IMR-90 (cell line): ENCODE measurements around the gene OR2W3. TPM values are rescaled to one million over a fixed set of nuclear protein-coding genes. Genes with fewer than 3 reads are reported as not detected.

Experiments used
- ATAC-seq: fragments of 200-7000 bp; cut with Tn5 transposase; 2 replicates; pipeline ENCODE4 v1.9.1; 2020; ENCODE audit warnings: low read depth, mild to moderate bottlenecking, moderate library complexity
- BruUV-seq: library from RNA; stranded (reverse); fragments of 400-500 nt; replicated peaks from 2 replicates; lab custom pipeline; 2021; lab: Mats Ljungman, UMichigan
- CTCF ChIA-PET: fragments of 300-600 bp; formaldehyde crosslinking; extraction: SDS; loops from one replicate; lab custom pipeline; 2021; ENCODE audit warnings: antibody characterized with exemption; lab: Yijun Ruan, JAX
- POLR2A ChIA-PET: fragments of 300-600 bp; sonication (Branson Sonifier 250); formaldehyde crosslinking; loops from one replicate; lab custom pipeline; 2022; ENCODE audit warnings: antibody characterized with exemption; ENCODE audit not compliant: unreplicated experiment; lab: Charles Lee
- DNase-seq: peaks from one replicate; pipeline ENCODE4 v3.0.0; 2013
- H2AFZ ChIP-seq: replicated peaks from 2 replicates; pipeline ENCODE3; 2013; ENCODE audit warnings: low read length, mild to moderate bottlenecking; ENCODE audit not compliant: poor library complexity
- H2AK5ac ChIP-seq: 2 replicates; pipeline ENCODE4 v1.6.1; 2013; ENCODE audit warnings: low read depth, low read length, inconsistent platforms
- H2AK9ac ChIP-seq: replicated peaks from 2 replicates; pipeline ENCODE3; 2013; ENCODE audit warnings: mild to moderate bottlenecking, low read depth, low read length, moderate library complexity; ENCODE audit not compliant: poor library complexity
- H2BK120ac ChIP-seq: 2 replicates; pipeline ENCODE4 v1.6.1; 2013; ENCODE audit warnings: low read depth, low read length, inconsistent platforms
- H2BK15ac ChIP-seq: 3 replicates; pipeline ENCODE4 v1.6.1; 2013; ENCODE audit warnings: low read depth, low read length, inconsistent platforms
- H2BK20ac ChIP-seq: 2 replicates; pipeline ENCODE4 v1.6.1; 2013; ENCODE audit warnings: low read depth, mild to moderate bottlenecking, inconsistent platforms, low read length, moderate library complexity
- H2BK5ac ChIP-seq: 2 replicates; pipeline ENCODE4 v1.6.1; 2013; ENCODE audit warnings: mild to moderate bottlenecking, low read depth, low read length, inconsistent platforms; ENCODE audit not compliant: poor library complexity, severe bottlenecking
- H3K14ac ChIP-seq: replicated peaks from 2 replicates; pipeline ENCODE4 v1.6.1; 2013; ENCODE audit warnings: low read depth, low read length, inconsistent platforms
- H3K18ac ChIP-seq: 2 replicates; pipeline ENCODE4 v1.6.1; 2013; ENCODE audit warnings: low read depth, low read length, control low read depth
- H3K23ac ChIP-seq: 2 replicates; pipeline ENCODE4 v1.6.1; 2013; ENCODE audit warnings: low read depth, low read length, inconsistent platforms
- H3K27ac ChIP-seq: 2 replicates; pipeline ENCODE4 v1.5.1; 2013; ENCODE audit warnings: mild to moderate bottlenecking, control low read depth, low read length; ENCODE audit not compliant: insufficient read depth
- H3K27me3 ChIP-seq: 2 replicates; pipeline ENCODE4 v1.6.1; 2013; ENCODE audit warnings: low read length; ENCODE audit not compliant: control insufficient read depth, insufficient read depth
- H3K36me3 ChIP-seq: 2 replicates; pipeline ENCODE4 v1.6.1; 2013; ENCODE audit warnings: low read length, mixed read lengths; ENCODE audit not compliant: control insufficient read depth, insufficient read depth
- H3K4ac ChIP-seq: 2 replicates; pipeline ENCODE4 v1.6.1; 2013; ENCODE audit warnings: low read depth, low read length, inconsistent platforms
- H3K4me1 ChIP-seq: 2 replicates; pipeline ENCODE4 v1.6.1; 2013; ENCODE audit warnings: low read length, mixed read lengths; ENCODE audit not compliant: control insufficient read depth, insufficient read depth
- H3K4me2 ChIP-seq: 2 replicates; pipeline ENCODE4 v1.6.1; 2013; ENCODE audit warnings: low read depth, mild to moderate bottlenecking, control low read depth, low read length, moderate library complexity
- H3K4me3 ChIP-seq: 2 replicates; pipeline ENCODE4 v1.5.1; 2013; ENCODE audit warnings: low read depth, mild to moderate bottlenecking, control low read depth, low read length, moderate library complexity; ENCODE audit not compliant: insufficient read depth
- H3K56ac ChIP-seq: 2 replicates; pipeline ENCODE4 v1.6.1; 2013; ENCODE audit warnings: low read length, inconsistent platforms; ENCODE audit not compliant: insufficient read depth; ENCODE audit errors: extremely low read depth
- H3K79me1 ChIP-seq, 2 experiments: 2 replicates each; pipeline ENCODE4 v1.6.1; 2013; ENCODE audit warnings: low read length in 2 of 2, inconsistent platforms in 1 of 2, low read depth in 1 of 2
- H3K9ac ChIP-seq: 2 replicates; pipeline ENCODE4 v1.6.1; 2013; ENCODE audit warnings: low read depth, low read length, control low read depth
- H3K9me1 ChIP-seq: 2 replicates; pipeline ENCODE4 v1.6.1; 2013; ENCODE audit warnings: low read length, inconsistent platforms; ENCODE audit not compliant: insufficient read depth
- H3K9me3 ChIP-seq: 2 replicates; pipeline ENCODE4 v1.6.1; 2013; ENCODE audit warnings: low read length; ENCODE audit not compliant: control insufficient read depth, insufficient read depth
- H4K20me1 ChIP-seq: 2 replicates; pipeline ENCODE4 v1.6.1; 2013; ENCODE audit warnings: low read length, inconsistent platforms; ENCODE audit not compliant: insufficient read depth
- H4K5ac ChIP-seq: 2 replicates; pipeline ENCODE4 v1.6.1; 2013; ENCODE audit warnings: mild to moderate bottlenecking, low read depth, low read length, control low read depth
- H4K8ac ChIP-seq, 2 experiments: 2 replicates each; pipeline ENCODE4 v1.6.1; 2013; ENCODE audit warnings: low read depth in 2 of 2, low read length in 2 of 2, control low read depth in 1 of 2, inconsistent platforms in 1 of 2
- H4K91ac ChIP-seq: 2 replicates; pipeline ENCODE4 v1.6.1; 2013; ENCODE audit warnings: low read depth, low read length, inconsistent platforms; ENCODE audit not compliant: insufficient read depth
- CEBPB ChIP-seq: IDR thresholded peaks from 2 replicates; pipeline ENCODE4 v1.6.1; 2012; ENCODE audit warnings: low read depth, low read length, improper control_type of control experiment
- FOS ChIP-seq: fragments of 150-350 bp; IDR thresholded peaks from 2 replicates; pipeline ENCODE4 v1.6.1; 2016; ENCODE audit warnings: low read depth, low read length
- MAFK ChIP-seq: IDR thresholded peaks from 2 replicates; pipeline ENCODE4 v1.6.1; 2012; ENCODE audit warnings: low read depth, low read length, improper control_type of control experiment
- MXI1 ChIP-seq: IDR thresholded peaks from 2 replicates; pipeline ENCODE4 v1.6.1; 2012; ENCODE audit warnings: low read depth, mild to moderate bottlenecking, low read length, moderate library complexity, borderline replicate concordance
- NFE2L2 ChIP-seq: fragments of 150-350 bp; IDR thresholded peaks from 2 replicates; pipeline ENCODE4 v1.6.1; 2016; ENCODE audit warnings: low read depth, mild to moderate bottlenecking, low read length
- POLR2A ChIP-seq: IDR thresholded peaks from 2 replicates; pipeline ENCODE4 v1.6.1; 2012; ENCODE audit warnings: mild to moderate bottlenecking, low read depth, low read length
- RCOR1 ChIP-seq: IDR thresholded peaks from 2 replicates; pipeline ENCODE4 v1.6.1; 2012; ENCODE audit warnings: mild to moderate bottlenecking, low read length, improper control_type of control experiment; ENCODE audit not compliant: insufficient replicate concordance
- SMC3 ChIP-seq: fragments of 150-350 bp; IDR thresholded peaks from 2 replicates; pipeline ENCODE4 v1.6.1; 2016; ENCODE audit warnings: low read depth, mild to moderate bottlenecking, antibody characterized with exemption, low read length, moderate library complexity
- WGBS, 2 experiments: methylation state at CpG; one replicate each; pipeline versions ENCODE4 v1.1.5 to v1.1.7; 2013; ENCODE audit warnings: missing lambda C conversion rate in 2 of 2; ENCODE audit not compliant: insufficient read length in 1 of 2; ENCODE audit errors: extremely low coverage in 2 of 2; 5-methylcytosine and 5-hydroxymethylcytosine counted together
- dilution Hi-C: fragments of 300-500 bp; cut with HindIII; formaldehyde crosslinking; loops from one replicate; pipeline ENCODE4 v1.14.3; 2018; ENCODE audit warnings: low sequenced_read_pairs; ENCODE audit not compliant: unreplicated experiment
- in situ Hi-C: fragments of 300-500 bp; cut with MboI; formaldehyde crosslinking; loops from 3 replicates; pipeline ENCODE4 v1.14.3; 2019; ENCODE audit warnings: low sequenced_read_pairs, inconsistent platforms, mixed read lengths
- intact Hi-C: fragments of 100-400 bp; cut with micrococcal nuclease; formaldehyde crosslinking; loops from 2 replicates; pipeline ENCODE4 v1.10.0; 2022
- polyA plus RNA-seq, 3 experiments: library from polyadenylated mRNA; depleted of rRNA; stranded (reverse); fragments of >200 nt; gene quantifications; 2 replicates each; pipeline ENCODE4 v1.2.3, GENCODE V29; 2012; ENCODE audit warnings: low replicate concordance in 1 of 3
- total RNA-seq: library from RNA; depleted of rRNA; stranded (reverse); fragments of >200 nt; gene quantifications from 2 replicates; pipeline ENCODE4 v1.2.3, GENCODE V29; 2012
- TF ChIP-seq, protein P1 (sequence below): fragments of 150-350 bp; IDR thresholded peaks from 2 replicates; pipeline ENCODE4 v1.6.1; 2017; ENCODE audit warnings: mild to moderate bottlenecking, antibody characterized with exemption, low read length, low read depth
- TF ChIP-seq, protein P2 (sequence below): fragments of 150-350 bp; IDR thresholded peaks from 2 replicates; pipeline ENCODE4 v1.6.1; 2016; ENCODE audit warnings: low read depth, mild to moderate bottlenecking, low read length, moderate library complexity, borderline replicate concordance

Gene OR2W3
- total and polyA plus RNA-seq, 2 of the 4 experiments (the other 2 are of a cell fraction) = 0.54 to 0.63 TPM

DNA sequence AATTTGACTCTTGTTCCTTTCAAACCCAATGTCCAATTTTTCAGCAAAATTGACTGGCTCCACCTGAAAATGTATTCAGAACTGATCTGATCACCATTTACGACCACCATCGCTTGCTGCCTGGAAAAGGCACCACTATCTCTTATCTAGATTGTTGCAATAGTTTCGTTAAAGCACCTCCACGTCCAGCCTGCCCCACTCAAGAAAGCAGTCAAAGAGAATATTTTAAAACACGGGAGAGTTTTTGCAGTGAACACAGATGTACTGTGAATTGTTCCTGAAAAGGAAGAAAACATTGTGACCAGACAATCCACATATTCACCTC is 49.7 kb upstream of the OR2W3 start:
- H2BK15ac ChIP-seq = no peak overlapping the region
- H3K9ac ChIP-seq = no peak overlapping the region
- in situ Hi-C loops = no loop called here
- H3K4me3 ChIP-seq = no peak overlapping the region
- H4K5ac ChIP-seq = no peak overlapping the region
- CTCF ChIA-PET = no interaction called here
- no TSS peak for BruUV-seq
- no peak overlapping the region for H4K8ac ChIP-seq
- no peak overlapping the region for H2AK5ac ChIP-seq
- DNase-seq = no peak
- no peak for ATAC-seq
- no peak overlapping the region for H3K27ac ChIP-seq
- no CpG with 5 or more reads among the region's 5 CpGs for WGBS, 2 experiments
- H3K36me3 ChIP-seq = no peaks in the 10 kb centered on the region
- H2AFZ ChIP-seq = no peak overlapping the region
- H3K9me3 ChIP-seq = peaks cover 21% of the 10 kb centered on the region; the same call in 1 of the 2 replicates
- H3K9me1 ChIP-seq = no peaks in the 10 kb centered on the region
- H2AK9ac ChIP-seq = no peak overlapping the region
- dilution Hi-C loops = no loop called here
- intact Hi-C loops = no loop called here
- H3K4ac ChIP-seq = no peak overlapping the region
- TF ChIP-seq, protein P1, sequence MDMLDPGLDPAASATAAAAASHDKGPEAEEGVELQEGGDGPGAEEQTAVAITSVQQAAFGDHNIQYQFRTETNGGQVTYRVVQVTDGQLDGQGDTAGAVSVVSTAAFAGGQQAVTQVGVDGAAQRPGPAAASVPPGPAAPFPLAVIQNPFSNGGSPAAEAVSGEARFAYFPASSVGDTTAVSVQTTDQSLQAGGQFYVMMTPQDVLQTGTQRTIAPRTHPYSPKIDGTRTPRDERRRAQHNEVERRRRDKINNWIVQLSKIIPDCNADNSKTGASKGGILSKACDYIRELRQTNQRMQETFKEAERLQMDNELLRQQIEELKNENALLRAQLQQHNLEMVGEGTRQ = no peak
- TF ChIP-seq POLR2A (no peak), CEBPB (no peak), MXI1 (no peak), SMC3 (no peak), FOS (no peak), NFE2L2 (no peak), MAFK (no peak), RCOR1 (no peak)
- TF ChIP-seq, protein P2, sequence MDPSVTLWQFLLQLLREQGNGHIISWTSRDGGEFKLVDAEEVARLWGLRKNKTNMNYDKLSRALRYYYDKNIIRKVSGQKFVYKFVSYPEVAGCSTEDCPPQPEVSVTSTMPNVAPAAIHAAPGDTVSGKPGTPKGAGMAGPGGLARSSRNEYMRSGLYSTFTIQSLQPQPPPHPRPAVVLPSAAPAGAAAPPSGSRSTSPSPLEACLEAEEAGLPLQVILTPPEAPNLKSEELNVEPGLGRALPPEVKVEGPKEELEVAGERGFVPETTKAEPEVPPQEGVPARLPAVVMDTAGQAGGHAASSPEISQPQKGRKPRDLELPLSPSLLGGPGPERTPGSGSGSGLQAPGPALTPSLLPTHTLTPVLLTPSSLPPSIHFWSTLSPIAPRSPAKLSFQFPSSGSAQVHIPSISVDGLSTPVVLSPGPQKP = no peak
- POLR2A ChIA-PET = no interaction called here
- H3K4me2 ChIP-seq = no peak overlapping the region
- no peak overlapping the region for H3K18ac ChIP-seq
- H3K4me1 ChIP-seq = no peaks in the 10 kb centered on the region
- no peak overlapping the region for H2BK120ac ChIP-seq
- no peaks in the 10 kb centered on the region for H3K27me3 ChIP-seq
- no peak overlapping the region for H3K56ac ChIP-seq
- H3K14ac ChIP-seq = no peak overlapping the region
- H4K91ac ChIP-seq = no peak overlapping the region
- H2BK20ac ChIP-seq = no peak overlapping the region
- H3K23ac ChIP-seq = no peak overlapping the region
- H2BK5ac ChIP-seq = no peak overlapping the region
- H3K79me1 ChIP-seq = no peaks in the 10 kb centered on the region
- H4K20me1 ChIP-seq = no peaks in the 10 kb centered on the region
